K562 (cell line): Measurements from ENCODE around the gene CTNNA3. TPM values are rescaled to one million over a fixed set of nuclear protein-coding genes. Genes with fewer than 3 reads are reported as not detected.

Source experiments
- ATAC-seq: fragments of 200-7000 bp; cut with Tn5 transposase; 3 replicates; pipeline ENCODE4 v1.9.1; 2020; ENCODE audit warnings: moderate library complexity
- BruUV-seq: library from RNA; stranded (reverse); fragments of 400-500 nt; replicated peaks from 2 replicates; lab custom pipeline; 2021; lab: Mats Ljungman, UMichigan
- CTCF ChIA-PET: fragments of 300-600 bp; formaldehyde crosslinking; extraction: SDS; loops from one replicate; lab custom pipeline; 2021; ENCODE audit warnings: low intra/inter-chr PET ratio; lab: Yijun Ruan, JAX
- POLR2A ChIA-PET: fragments of 300-600, 350-650 bp; sonication (Branson Sonifier 250); formaldehyde crosslinking; extraction: SDS; loops from one replicate; lab custom pipeline; 2021; ENCODE audit warnings: antibody characterized with exemption, inconsistent platforms; lab: Yijun Ruan, JAX
- DNase-seq, 4 experiments: peaks; one replicate each; pipeline versions ENCODE4 v3.0.0 to v3.0.0-alpha.2; 2011 to 2018; ENCODE audit warnings: low spot score in 3 of 4, mixed read lengths in 3 of 4; ENCODE audit errors: extremely low read depth in 1 of 4
- FAIRE-seq: peaks from 2 replicates; lab custom pipeline; 2011; peaks lifted over from hg19 to GRCh38; lab: Jason Lieb, UNC
- H2AFZ ChIP-seq: 2 replicates; pipeline ENCODE4 v1.6.0; 2011; ENCODE audit warnings: low read depth, low read length, control low read depth, inconsistent platforms
- H3K27ac ChIP-seq: fragments of 200-600 bp; 3 replicates; pipeline ENCODE4 v1.8.0; 2011; ENCODE audit warnings: low read depth, mild to moderate bottlenecking, control low read depth, inconsistent platforms, low read length, moderate library complexity, mixed read lengths; ENCODE audit errors: extremely low read depth
- H3K27me3 ChIP-seq, 2 experiments: fragments of 300-600 bp in 1 of 2; 2 replicates in 1 of 2; 3 replicates in 1 of 2; pipeline versions ENCODE4 v1.6.0 to v1.8.0; 2011; ENCODE audit warnings: inconsistent platforms in 2 of 2, low read length in 2 of 2, mild to moderate bottlenecking in 1 of 2, mixed read lengths in 1 of 2, moderate library complexity in 1 of 2; ENCODE audit not compliant: control insufficient read depth in 2 of 2, insufficient read depth in 2 of 2
- H3K36me3 ChIP-seq: fragments of 300-600 bp; 3 replicates; pipeline ENCODE4 v1.8.0; 2011; ENCODE audit warnings: mild to moderate bottlenecking, low read length, inconsistent platforms; ENCODE audit not compliant: control insufficient read depth, insufficient read depth
- H3K4me1 ChIP-seq, 2 experiments: fragments of 200-600 bp in 1 of 2; replicated peaks in 1 of 2; 2 replicates in 1 of 2; 3 replicates in 1 of 2; pipeline versions ENCODE4 v1.5.1 to v1.8.0; 2011; ENCODE audit warnings: inconsistent platforms in 2 of 2, low read length in 2 of 2, mild to moderate bottlenecking in 1 of 2, mixed read lengths in 1 of 2, moderate library complexity in 1 of 2; ENCODE audit not compliant: control insufficient read depth in 2 of 2, insufficient read depth in 2 of 2
- H3K4me2 ChIP-seq: 2 replicates; pipeline ENCODE4 v1.6.1; 2011; ENCODE audit warnings: low read length, control low read depth, inconsistent platforms, mixed read lengths; ENCODE audit not compliant: insufficient read depth
- H3K4me3 ChIP-seq: fragments of 200-600 bp; sonication (generic), shearing (Covaris generic); 2 replicates; pipeline ENCODE4 v1.5.1; 2016; ENCODE audit warnings: control low read depth, inconsistent platforms
- H3K79me2 ChIP-seq: fragments of 200-600 bp; 3 replicates; pipeline ENCODE4 v1.8.0; 2011; ENCODE audit warnings: low read length, inconsistent platforms; ENCODE audit not compliant: control insufficient read depth, insufficient read depth
- H3K9ac ChIP-seq, 2 experiments: 2 replicates each; pipeline versions ENCODE4 v1.6.0 to v1.6.1; 2011; ENCODE audit warnings: low read depth in 2 of 2, low read length in 2 of 2, control low read depth in 1 of 2, inconsistent platforms in 1 of 2, mild to moderate bottlenecking in 1 of 2, mixed read lengths in 1 of 2; ENCODE audit not compliant: insufficient read depth in 1 of 2
- H3K9me1 ChIP-seq: one replicate; pipeline ENCODE4 v1.6.0; 2011; ENCODE audit warnings: inconsistent platforms, mild to moderate bottlenecking, low read length, moderate library complexity; ENCODE audit not compliant: control insufficient read depth, insufficient read depth
- H3K9me3 ChIP-seq: replicated peaks from 2 replicates; pipeline ENCODE4 v1.5.1; 2011; ENCODE audit warnings: low read depth, low read length, inconsistent platforms; ENCODE audit not compliant: control insufficient read depth, insufficient read depth
- H4K20me1 ChIP-seq: replicated peaks from 2 replicates; pipeline ENCODE4 v1.6.1; 2011; ENCODE audit warnings: low read length, inconsistent platforms, mixed read lengths; ENCODE audit not compliant: control insufficient read depth, insufficient read depth
- CCAR2 ChIP-seq: fragments of 200-400 bp; formaldehyde crosslinking; IDR thresholded peaks from 2 replicates; pipeline ENCODE4 v1.6.1; 2017; ENCODE audit warnings: mild to moderate bottlenecking, low read depth, low read length
- ESRRA ChIP-seq: fragments of 450-650 bp; IDR thresholded peaks from 2 replicates; pipeline ENCODE4 v1.6.1; 2014; ENCODE audit warnings: low read depth, mild to moderate bottlenecking, moderate library complexity, borderline replicate concordance
- EZH2 ChIP-seq: IDR thresholded peaks from 2 replicates; pipeline ENCODE4 v1.6.1; 2012; ENCODE audit warnings: low read depth, mild to moderate bottlenecking, inconsistent platforms, low read length, borderline replicate concordance
- GTF2F1 ChIP-seq: IDR thresholded peaks from 2 replicates; pipeline ENCODE4 v1.6.1; 2011; ENCODE audit warnings: low read depth, low read length, improper control_type of control experiment
- LARP7 ChIP-seq: fragments of 450-650 bp; IDR thresholded peaks from 2 replicates; pipeline ENCODE4 v1.6.1; 2016
- MAZ ChIP-seq, 2 experiments: fragments of 450-650 bp in 1 of 2; sonication (generic) in 1 of 2; formaldehyde crosslinking; IDR thresholded peaks in 1 of 2; conservative IDR thresholded peaks in 1 of 2; 2 replicates each; pipeline versions ENCODE4 v1.4.0 to v1.5.0; 2020; ENCODE audit warnings: mild to moderate bottlenecking in 1 of 2, missing genetic modification reagents in 1 of 2
- MTA3 ChIP-seq: fragments of 450-650 bp; formaldehyde crosslinking; IDR thresholded peaks from 2 replicates; pipeline ENCODE4 v1.6.1; 2017; ENCODE audit warnings: mild to moderate bottlenecking, borderline replicate concordance
- MYC ChIP-seq, 2 experiments: fragments of 250-450 bp in 1 of 2; sonication (Bioruptor Pico) in 1 of 2; IDR thresholded peaks; 2 replicates each; pipeline versions ENCODE4 v1.5.1 to v1.6.1; 2012 to 2021; ENCODE audit warnings: low read depth in 2 of 2, borderline replicate concordance in 1 of 2, improper control_type of control experiment in 1 of 2, low read length in 1 of 2, mild to moderate bottlenecking in 1 of 2, moderate library complexity in 1 of 2
- NCOA6 ChIP-seq: fragments of 450-650 bp; IDR thresholded peaks from 2 replicates; pipeline ENCODE4 v1.6.1; 2017; ENCODE audit warnings: mild to moderate bottlenecking
- NFE2L1 ChIP-seq: fragments of 450-650 bp; IDR thresholded peaks from 2 replicates; pipeline ENCODE4 v1.6.1; 2016; ENCODE audit warnings: missing genetic modification characterization, low read depth, mild to moderate bottlenecking, missing compliant biosample characterization, moderate library complexity, borderline replicate concordance
- PRPF4 ChIP-seq: fragments of 200-400 bp; formaldehyde crosslinking; IDR thresholded peaks from one replicate; pipeline ENCODE4 v1.6.1; 2017; ENCODE audit warnings: low read length, low read depth, mild to moderate bottlenecking; ENCODE audit not compliant: insufficient read depth, poor library complexity, severe bottlenecking
- RBM25 ChIP-seq: fragments of 200-400 bp; formaldehyde crosslinking; IDR thresholded peaks from 2 replicates; pipeline ENCODE4 v1.6.1; 2018; ENCODE audit warnings: low read length, low read depth, moderate library complexity; ENCODE audit not compliant: severe bottlenecking
- SMC3 ChIP-seq: conservative IDR thresholded peaks from 2 replicates; pipeline ENCODE4 v1.6.1; 2011; ENCODE audit warnings: low read depth, low read length, improper control_type of control experiment; ENCODE audit not compliant: insufficient read depth
- TAF7 ChIP-seq: fragments of 450-650 bp; IDR thresholded peaks from 2 replicates; pipeline ENCODE4 v1.6.1; 2016; ENCODE audit warnings: missing genetic modification characterization, missing compliant biosample characterization
- TCF15 ChIP-seq: fragments of 250-450 bp; sonication (Bioruptor Pico); IDR thresholded peaks from 2 replicates; pipeline ENCODE4 v1.8.0; 2022; ENCODE audit warnings: moderate library complexity, mild to moderate bottlenecking, inconsistent platforms
- THRB ChIP-seq: fragments of 450-650 bp; formaldehyde crosslinking; conservative IDR thresholded peaks from 2 replicates; pipeline ENCODE4 v1.4.0; 2022; ENCODE audit warnings: mild to moderate bottlenecking, missing genetic modification characterization
- ZBTB5 ChIP-seq: fragments of 450-650 bp; IDR thresholded peaks from 2 replicates; pipeline ENCODE4 v1.6.1; 2017; ENCODE audit warnings: antibody characterized with exemption
- ZNF217 ChIP-seq: sonication (generic); formaldehyde crosslinking; IDR thresholded peaks from 2 replicates; pipeline ENCODE4 v1.8.0; 2022; ENCODE audit warnings: mild to moderate bottlenecking, missing genetic modification reagents
- ZNF282 ChIP-seq: sonication (generic); formaldehyde crosslinking; IDR thresholded peaks from 2 replicates; pipeline ENCODE4 v1.8.1; 2023; ENCODE audit warnings: missing genetic modification reagents
- ZNF766 ChIP-seq: fragments of 200-800 bp; sonication (Bioruptor generic); conservative IDR thresholded peaks from 2 replicates; pipeline ENCODE4 v1.6.1; 2016; ENCODE audit warnings: missing genetic modification characterization, missing compliant biosample characterization
- WGBS: fragments of 100-300 bp; shearing (Covaris generic); methylation state at CpG from one replicate; pipeline ENCODE4 v1.1.6; 2016; ENCODE audit warnings: low coverage, mixed read lengths; ENCODE audit not compliant: insufficient coverage; ENCODE audit errors: missing lambda C conversion rate; 5-methylcytosine and 5-hydroxymethylcytosine counted together
- in situ Hi-C: fragments of 300-500 bp; cut with MboI; formaldehyde crosslinking; loops from 4 replicates; pipeline ENCODE4 v1.15.0; 2018; ENCODE audit warnings: inconsistent platforms, mixed read lengths
- intact Hi-C: fragments of 100-400 bp; cut with micrococcal nuclease; formaldehyde crosslinking; loops from 2 replicates; pipeline ENCODE4 v1.14.2; 2022
- polyA plus RNA-seq, 8 experiments: library from polyadenylated mRNA; depleted of rRNA in 4 of 8; stranded (reverse) in 5 of 8; unstranded in 3 of 8; fragments of >200 nt; fragmentation: Nextera tagmentation in 2 of 8; fragmentation: Illumina TruSeq in 1 of 8; extraction: Ambion mirVana in 2 of 8; extraction: Trizol in 1 of 8; gene quantifications; 2 replicates each; pipeline versions ENCODE4 v1.2.1 to v1.2.3, GENCODE V29; 2011 to 2014; ENCODE audit warnings: inconsistent platforms in 1 of 8, missing spikeins in 1 of 8
- total RNA-seq, 7 experiments: library from RNA; depleted of rRNA in 6 of 7; stranded (reverse); fragments of >200 nt in 6 of 7; fragmentation: Illumina TruSeq in 2 of 7; extraction: Trizol in 2 of 7; gene quantifications; 2 replicates each; pipeline versions ENCODE4 v1.2.1 to v1.2.3, GENCODE V29; 2011 to 2021; ENCODE audit warnings: low replicate concordance in 1 of 7

CTNNA3 gene
- total and polyA plus RNA-seq, 9 of the 15 experiments (the other 6 are each of a cell fraction or from before 2014, with no cell fraction given) = 0.04 TPM; not detected in 8

- no peaks in the 10 kb centered on the region for H3K9me1 ChIP-seq
- no peak for ATAC-seq
- POLR2A ChIA-PET = no interaction called here
- TF ChIP-seq ZNF766 (no peak), CCAR2 (no peak), TAF7 (tag) (no peak), SMC3 (no peak), RBM25 (no peak), MAZ (CRISPR knock-in tag; conservative IDR thresholded peaks at IDR 0.05 in 1 of 2, IDR thresholded peaks at IDR 0.05 in 1 of 2) (no peak), ZNF217 (CRISPR knock-in tag) (no peak), GTF2F1 (no peak), ESRRA (no peak), ZNF282 (no peak), PRPF4 (no peak), EZH2 (no peak), THRB (CRISPR knock-in tag) (no peak), ZBTB5 (no peak), MTA3 (no peak), NCOA6 (no peak), MYC (IDR thresholded peaks at IDR 0.05; ENCODE audit: low read depth, low read length) (no peak), MYC (CRISPR knock-in tag; IDR thresholded peaks at IDR 0.05; ENCODE audit: borderline replicate concordance, low read depth) (no peak), TCF15 (CRISPR knock-in tag) (no peak), LARP7 (no peak), NFE2L1 (tag) (no peak)
- TF ChIP-seq, all 486 proteins: peak for 0
- Histone ChIP-seq H4K20me1 (no peaks in the 10 kb centered on the region), H2AFZ (no peak overlapping the region), H3K4me1 (no peaks in the 10 kb centered on the region), H3K27ac (no peak overlapping the region), H3K79me2 (no peaks in the 10 kb centered on the region), H3K36me3 (no peaks in the 10 kb centered on the region), H3K9me3 (no peaks in the 10 kb centered on the region), H3K4me2 (no peak overlapping the region), H3K9ac (no peak overlapping the region), H3K4me3 (no peak overlapping the region), H3K27me3 (no peaks in the 10 kb centered on the region)
- in situ Hi-C loops (no loop called here), intact Hi-C loops (no loop called here)
- BruUV-seq = no TSS peak
- CTCF ChIA-PET = no interaction called here
- FAIRE-seq (no peak), DNase-seq (no peak)
- WGBS = 12% methylated on average over 5 of the region's 5 CpGs
Measured at GRCh38 chr10:66941491-66941890, 754.5 kb downstream of the CTNNA3 start.
